GM19324 (cell line): ENCODE results near the gene PRXL2C.
"Not testable (repeated sequence)": the region's sequence is repeated elsewhere in the genome, so short reads cannot be mapped to it uniquely, and the experiment has no call there.

Experiments used
- ATAC-seq: cut with Tn5 transposase; IDR thresholded peaks from one replicate; pipeline ENCODE4 v1.9.1; 2021; ENCODE audit warnings: mild to moderate bottlenecking, moderate library complexity; ENCODE audit not compliant: unreplicated experiment, low FRiP score

The PRXL2C gene

GRCh38 chr9:96614664-96615063 is 40.5 kb downstream of the PRXL2C start:
- ATAC-seq = not testable (repeated sequence)

- no peak for ATAC-seq
Measured at GRCh38 chr9:96612966-96613589, 42.0 kb downstream of the PRXL2C start.

GRCh38 chr9:96612105-96612965 is 42.8 kb downstream of the PRXL2C start:
- no peak for ATAC-seq

GRCh38 chr9:96611302-96611701 is 43.8 kb downstream of the PRXL2C start:
- no peak for ATAC-seq

GRCh38 chr9:96609732-96610131 is 45.4 kb downstream of the PRXL2C start:
- ATAC-seq = no peak

- ATAC-seq = no peak
Measured at GRCh38 chr9:96607971-96608370, 47.1 kb downstream of the PRXL2C start.

- no peak for ATAC-seq
Measured at GRCh38 chr9:96605328-96605727, 49.8 kb downstream of the PRXL2C start.

- ATAC-seq = no peak
Measured at GRCh38 chr9:96604004-96604319, 51.2 kb downstream of the PRXL2C start.

GRCh38 chr9:96603305-96604003 is 51.7 kb downstream of the PRXL2C start:
- ATAC-seq = no peak

GRCh38 chr9:96599298-96599697 is 55.8 kb downstream of the PRXL2C start:
- ATAC-seq = no peak

GRCh38 chr9:96596601-96597111 is 58.5 kb downstream of the PRXL2C start:
- no peak for ATAC-seq
